HG02642 (cell line): ENCODE results near the gene GOLGA3.
"Not testable (repeated sequence)": the region's sequence is repeated elsewhere in the genome, so short reads cannot be mapped to it uniquely, and the experiment has no call there.

Experiments
- ATAC-seq: cut with Tn5 transposase; IDR thresholded peaks from one replicate; pipeline ENCODE4 v1.9.1; 2021; ENCODE audit warnings: mild to moderate bottlenecking; ENCODE audit not compliant: unreplicated experiment, poor library complexity

GOLGA3 gene

GRCh38 chr12:132828706-132829534, at the start of gene GOLGA3:
Gene GOLGA3, minus strand, starts transcription at chr12:132828869. Its CDS starts 6,741 bp downstream, at chr12:132822128.
- ATAC-seq, result peak; percentile 92

- ATAC-seq, result not testable (repeated sequence)
Observed at GRCh38 chr12:132874620-132875019, 46.0 kb upstream of the GOLGA3 start.

- no peak for ATAC-seq
Observed at GRCh38 chr12:132874175-132874574, 45.5 kb upstream of the GOLGA3 start.

GRCh38 chr12:132873724-132874123, 45.1 kb upstream of the GOLGA3 start:
- no peak for ATAC-seq

- ATAC-seq, result no peak
Observed at GRCh38 chr12:132872975-132873421, 44.3 kb upstream of the GOLGA3 start.

GRCh38 chr12:132872073-132872855, 43.6 kb upstream of the GOLGA3 start:
- ATAC-seq, result no peak

- ATAC-seq, result no peak
Observed at GRCh38 chr12:132869551-132869950, 40.9 kb upstream of the GOLGA3 start.

- ATAC-seq, result no peak
Observed at GRCh38 chr12:132866251-132866828, 37.7 kb upstream of the GOLGA3 start.

- ATAC-seq, result no peak
Observed at GRCh38 chr12:132861558-132861957, 32.9 kb upstream of the GOLGA3 start.

- ATAC-seq, result no peak
Observed at GRCh38 chr12:132858718-132859266, 30.1 kb upstream of the GOLGA3 start.

- ATAC-seq, result not testable (repeated sequence)
Observed at GRCh38 chr12:132857019-132857418, 28.4 kb upstream of the GOLGA3 start.

GRCh38 chr12:132856581-132856980, 27.9 kb upstream of the GOLGA3 start:
- no peak for ATAC-seq

GRCh38 chr12:132855211-132855610, 26.5 kb upstream of the GOLGA3 start:
- not testable (repeated sequence) for ATAC-seq

GRCh38 chr12:132853285-132854092, 24.8 kb upstream of the GOLGA3 start:
- no peak for ATAC-seq

GRCh38 chr12:132852496-132852895, 23.8 kb upstream of the GOLGA3 start:
- ATAC-seq, result no peak

- ATAC-seq, result no peak
Observed at GRCh38 chr12:132851465-132851864, 22.8 kb upstream of the GOLGA3 start.

- ATAC-seq, result no peak
Observed at GRCh38 chr12:132850291-132850690, 21.6 kb upstream of the GOLGA3 start.

- ATAC-seq, result no peak
Observed at GRCh38 chr12:132848521-132848920, 19.9 kb upstream of the GOLGA3 start.

- no peak for ATAC-seq
Observed at GRCh38 chr12:132847363-132848356, 19.0 kb upstream of the GOLGA3 start.
